SH-SY5Y (cell line): ENCODE results near the gene SRPK3.

Source experiments
- GATA2 ChIP-seq: IDR thresholded peaks from 2 replicates; pipeline ENCODE4 v1.6.1; 2011; ENCODE audit warnings: mild to moderate bottlenecking, low read depth, low read length
- GATA3 ChIP-seq: IDR thresholded peaks from 2 replicates; pipeline ENCODE4 v1.6.1; 2011; ENCODE audit warnings: low read depth, mild to moderate bottlenecking, low read length, moderate library complexity

The SRPK3 gene

GRCh38 chrX:153744210-153745066 is 36.4 kb upstream of the SRPK3 start:
- TF ChIP-seq GATA3 (no peak), GATA2 (no peak)

- TF ChIP-seq GATA3 (no peak), GATA2 (no peak)
Observed at GRCh38 chrX:153746359-153746758, 34.5 kb upstream of the SRPK3 start.

- TF ChIP-seq GATA2 (no peak), GATA3 (no peak)
Observed at GRCh38 chrX:153750127-153750774, 30.6 kb upstream of the SRPK3 start.

- TF ChIP-seq GATA3 (no peak), GATA2 (no peak)
Observed at GRCh38 chrX:153755136-153755535, 25.7 kb upstream of the SRPK3 start.

- TF ChIP-seq GATA2 (no peak), GATA3 (no peak)
Observed at GRCh38 chrX:153761863-153762262, 19.0 kb upstream of the SRPK3 start.

GRCh38 chrX:153762626-153763173 is 18.1 kb upstream of the SRPK3 start:
- TF ChIP-seq GATA3 (no peak), GATA2 (no peak)

GRCh38 chrX:153763298-153763932 is 17.4 kb upstream of the SRPK3 start:
- TF ChIP-seq GATA2 (no peak), GATA3 (no peak)

- TF ChIP-seq GATA2 (no peak), GATA3 (no peak)
Observed at GRCh38 chrX:153763989-153764755, 16.7 kb upstream of the SRPK3 start, which contains the start of gene PLXNB3. Gene PLXNB3, plus strand, starts transcription at chrX:153764249. Its CDS starts 1,287 bp downstream, at chrX:153765536.

- no peak for TF ChIP-seq GATA3
- no peak for TF ChIP-seq GATA2
Observed at GRCh38 chrX:153764786-153765137, 16.1 kb upstream of the SRPK3 start.

GRCh38 chrX:153765138-153766079 is 15.4 kb upstream of the SRPK3 start:
- no peak for TF ChIP-seq GATA2
- no peak for TF ChIP-seq GATA3

- TF ChIP-seq GATA2 (no peak), GATA3 (no peak)
Observed at GRCh38 chrX:153766098-153766817, 14.6 kb upstream of the SRPK3 start.
